Neural progenitor cell (in vitro differentiated cells): ENCODE measurements around the gene CACHD1.

Experiments
- CTCF ChIP-seq: fragments of 200-600 bp; sonication (generic); IDR thresholded peaks from 2 replicates; pipeline ENCODE4 v1.5.1; 2017; ENCODE audit warnings: antibody characterized with exemption, mild to moderate bottlenecking
- EZH2 ChIP-seq: fragments of 200-600 bp; sonication (generic); IDR thresholded peaks from 2 replicates; pipeline ENCODE4 v1.6.1; 2017; ENCODE audit warnings: antibody characterized with exemption, mild to moderate bottlenecking, moderate library complexity
- EZH2phosphoT487 ChIP-seq: fragments of 200-600 bp; sonication (generic); IDR thresholded peaks from 2 replicates; pipeline ENCODE4 v1.6.1; 2017; ENCODE audit warnings: antibody characterized with exemption

- TF ChIP-seq EZH2 (no peak), CTCF (no peak), EZH2phosphoT487 (no peak)
These were observed 44.4 kb upstream of the CACHD1 start for GRCh38 chr1:64425521-64425920.
